Measurements from ENCODE around the gene ZFP90.

Gene ZFP90

GRCh38 chr16:68574479-68574878 lies 35.4 kb downstream of the ZFP90 start:
- Histone ChIP-seq H3K4me3 (ENCODE audit: low read depth, low read length) (no peak overlapping the region), H3K27ac (no peak overlapping the region), H3K27me3 (replicated peaks) (no peaks in the 10 kb centered on the region), H3K36me3 (replicated peaks) (no peaks in the 10 kb centered on the region)
- in situ Hi-C loops (cut with HindIII; ENCODE audit: low pct_ligation_motif_present, low sequenced_read_pairs): no loop called here
- no peak for DNase-seq
- TF ChIP-seq, protein P1, sequence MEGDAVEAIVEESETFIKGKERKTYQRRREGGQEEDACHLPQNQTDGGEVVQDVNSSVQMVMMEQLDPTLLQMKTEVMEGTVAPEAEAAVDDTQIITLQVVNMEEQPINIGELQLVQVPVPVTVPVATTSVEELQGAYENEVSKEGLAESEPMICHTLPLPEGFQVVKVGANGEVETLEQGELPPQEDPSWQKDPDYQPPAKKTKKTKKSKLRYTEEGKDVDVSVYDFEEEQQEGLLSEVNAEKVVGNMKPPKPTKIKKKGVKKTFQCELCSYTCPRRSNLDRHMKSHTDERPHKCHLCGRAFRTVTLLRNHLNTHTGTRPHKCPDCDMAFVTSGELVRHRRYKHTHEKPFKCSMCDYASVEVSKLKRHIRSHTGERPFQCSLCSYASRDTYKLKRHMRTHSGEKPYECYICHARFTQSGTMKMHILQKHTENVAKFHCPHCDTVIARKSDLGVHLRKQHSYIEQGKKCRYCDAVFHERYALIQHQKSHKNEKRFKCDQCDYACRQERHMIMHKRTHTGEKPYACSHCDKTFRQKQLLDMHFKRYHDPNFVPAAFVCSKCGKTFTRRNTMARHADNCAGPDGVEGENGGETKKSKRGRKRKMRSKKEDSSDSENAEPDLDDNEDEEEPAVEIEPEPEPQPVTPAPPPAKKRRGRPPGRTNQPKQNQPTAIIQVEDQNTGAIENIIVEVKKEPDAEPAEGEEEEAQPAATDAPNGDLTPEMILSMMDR (IDR thresholded peaks at IDR 0.05; ENCODE audit: low read depth, low read length, missing control alignments): no peak

DNA sequence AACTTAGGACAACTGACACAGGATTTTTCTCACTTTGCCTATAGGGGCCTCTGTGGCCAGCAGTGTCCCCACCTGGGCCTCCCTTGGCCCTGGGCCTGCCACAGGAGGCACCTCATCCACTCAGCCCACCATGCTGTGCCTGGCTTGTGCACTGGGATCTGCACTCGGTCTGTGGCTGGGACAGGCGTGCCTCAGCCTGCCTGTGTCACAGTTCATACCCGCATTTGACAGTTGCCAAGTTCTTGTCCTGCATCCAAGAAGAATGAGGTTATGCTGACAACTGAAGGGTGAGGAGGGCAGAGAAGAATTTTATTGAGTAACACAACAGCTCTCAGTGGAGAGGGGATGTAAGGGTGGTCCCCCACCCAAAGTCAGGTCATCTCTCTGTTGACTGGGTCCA lies 36.0 kb downstream of the ZFP90 start:
- H3K4me3 ChIP-seq (ENCODE audit: low read depth, low read length): no peak overlapping the region
- H3K27ac ChIP-seq: no peak overlapping the region
- H3K36me3 ChIP-seq (replicated peaks): no peaks in the 10 kb centered on the region
- TF ChIP-seq, protein P1 (IDR thresholded peaks at IDR 0.05; ENCODE audit: low read depth, low read length, missing control alignments): no peak
- in situ Hi-C loops (cut with HindIII; ENCODE audit: low pct_ligation_motif_present, low sequenced_read_pairs): no loop called here
- no peaks in the 10 kb centered on the region for H3K27me3 ChIP-seq (replicated peaks)
- DNase-seq: no peak

GRCh38 chr16:68577352-68577853 lies 38.3 kb downstream of the ZFP90 start:
- no peaks in the 10 kb centered on the region for H3K27me3 ChIP-seq (replicated peaks)
- in situ Hi-C loops (cut with HindIII; ENCODE audit: low pct_ligation_motif_present, low sequenced_read_pairs): no loop called here
- no peak overlapping the region for H3K4me3 ChIP-seq (ENCODE audit: low read depth, low read length)
- H3K27ac ChIP-seq: no peak overlapping the region
- H3K36me3 ChIP-seq (replicated peaks): no peaks in the 10 kb centered on the region
- TF ChIP-seq, protein P1 (IDR thresholded peaks at IDR 0.05; ENCODE audit: low read depth, low read length, missing control alignments): no peak
- no peak for DNase-seq

DNA sequence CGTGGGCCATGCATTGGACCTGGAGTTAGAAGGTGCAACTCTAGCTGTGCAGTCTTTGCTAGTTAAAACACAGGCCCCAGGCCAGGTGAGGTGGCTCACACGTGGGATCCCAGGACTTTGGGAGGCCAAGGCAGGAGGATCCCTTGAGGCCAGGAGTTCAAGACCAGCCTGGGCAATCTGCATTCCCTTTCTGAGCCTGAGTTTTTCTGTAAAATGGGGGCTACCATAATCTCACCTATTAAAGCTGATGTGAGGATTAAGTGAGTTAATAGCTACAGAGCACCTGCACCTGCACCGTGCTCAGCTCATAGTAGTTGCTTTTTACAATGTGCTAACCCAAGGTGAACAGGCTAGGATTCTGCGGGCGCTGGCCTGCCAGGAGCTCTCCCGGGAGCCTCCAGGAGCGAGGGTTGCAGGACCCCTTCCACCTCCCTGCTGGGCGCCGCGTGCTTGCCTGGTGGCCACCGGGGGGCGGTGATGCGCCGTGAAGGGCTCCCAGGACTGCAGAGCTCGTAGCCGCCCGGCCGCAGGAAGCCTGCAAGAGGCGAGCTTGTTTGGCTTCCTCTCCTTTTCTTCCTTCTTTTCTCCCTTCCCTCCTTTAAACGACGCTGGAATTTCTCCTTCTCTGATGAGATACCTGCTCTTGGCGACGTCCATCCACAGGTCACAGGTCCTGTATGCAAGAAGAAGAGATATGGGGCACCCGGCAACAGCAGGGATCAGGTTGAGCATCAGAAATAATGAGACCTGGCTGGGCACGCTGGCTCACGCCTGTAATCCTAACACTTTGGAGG lies 51.3 kb downstream of the ZFP90 start:
- H3K4me3 ChIP-seq (ENCODE audit: low read depth, low read length): no peak overlapping the region
- no peak overlapping the region for H3K27ac ChIP-seq
- H3K27me3 ChIP-seq (replicated peaks): no peaks in the 10 kb centered on the region
- no peaks in the 10 kb centered on the region for H3K36me3 ChIP-seq (replicated peaks)
- peak; percentile 42 for DNase-seq
- TF ChIP-seq, protein P1 (IDR thresholded peaks at IDR 0.05; ENCODE audit: low read depth, low read length, missing control alignments): peak; percentile 92
- in situ Hi-C loops (cut with HindIII; ENCODE audit: low pct_ligation_motif_present, low sequenced_read_pairs): no loop called here

DNA sequence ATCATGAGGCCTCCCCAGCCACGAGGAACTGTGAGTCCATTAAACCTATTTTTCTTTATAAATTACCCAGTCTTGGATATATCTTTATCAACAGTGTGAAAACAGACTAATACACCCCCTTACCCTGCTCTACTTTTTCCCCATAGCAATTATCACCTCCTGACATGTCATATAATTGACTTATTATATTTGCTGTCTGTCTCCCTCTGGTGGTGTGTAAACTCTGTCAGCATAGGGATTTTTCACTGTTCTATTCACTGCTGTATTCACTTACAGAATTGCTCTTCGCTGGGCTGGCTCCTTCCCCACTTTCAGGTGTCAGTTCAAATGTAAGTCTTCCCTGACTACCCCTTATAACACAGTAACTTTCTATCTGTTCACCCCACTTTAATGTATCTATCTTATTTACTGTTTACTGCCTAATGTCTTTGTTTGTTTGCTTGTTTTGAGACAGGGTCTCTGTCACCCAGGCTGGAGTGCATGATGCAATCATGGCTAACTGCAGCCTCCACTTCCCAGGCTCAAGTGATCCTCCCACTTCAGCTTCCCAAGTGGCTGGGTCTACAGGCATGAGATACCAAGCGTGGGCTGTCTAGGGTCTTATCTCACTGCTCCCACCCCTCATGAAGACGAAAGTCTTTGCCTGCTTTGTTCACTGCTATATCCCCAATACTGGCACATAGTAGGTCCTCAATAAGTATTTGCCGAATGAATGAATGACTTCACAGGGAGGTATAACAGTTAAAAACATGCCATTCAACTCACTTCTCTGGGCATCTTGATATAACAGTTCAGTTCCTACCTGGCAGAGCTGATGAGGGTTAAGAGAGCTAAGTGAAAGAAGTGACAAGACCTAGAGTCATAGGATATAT lies 53.6 kb downstream of the ZFP90 start:
- H3K27ac ChIP-seq: no peak overlapping the region
- H3K36me3 ChIP-seq (replicated peaks): no peaks in the 10 kb centered on the region
- TF ChIP-seq, protein P1 (IDR thresholded peaks at IDR 0.05; ENCODE audit: low read depth, low read length, missing control alignments): peak; percentile 40
- in situ Hi-C loops (cut with HindIII; ENCODE audit: low pct_ligation_motif_present, low sequenced_read_pairs): no loop called here
- no peak overlapping the region for H3K4me3 ChIP-seq (ENCODE audit: low read depth, low read length)
- DNase-seq: peak; percentile 12
- H3K27me3 ChIP-seq (replicated peaks): no peaks in the 10 kb centered on the region

All from brain microvascular endothelial cell (primary cell).